Transverse colon (tissue), 4 donors: ENCODE data around the gene CACNA1C. TPM values are rescaled to one million over a fixed set of nuclear protein-coding genes. Genes with fewer than 3 reads are reported as not detected.

ENCODE experiments used
- DNase-seq: peaks from one replicate; pipeline ENCODE4 v3.0.0-alpha.2; 2019
- H3K27ac ChIP-seq, 4 donors: fragments of 200-600 bp; sonication (generic); 2 replicates each; pipeline ENCODE4 v1.5.1; 2016 to 2018; ENCODE audit warnings: inconsistent platforms in 4 of 4
- H3K27me3 ChIP-seq: fragments of 200-600 bp; sonication (generic); 2 replicates; pipeline ENCODE4 v1.5.1; 2017; ENCODE audit warnings: inconsistent platforms
- H3K36me3 ChIP-seq, 4 donors: fragments of 200-600 bp; sonication (generic); 2 replicates each; pipeline ENCODE4 v1.5.1; 2017 to 2019; ENCODE audit warnings: inconsistent platforms in 4 of 4
- H3K4me1 ChIP-seq, 4 donors: fragments of 200-600 bp; sonication (generic); 2 replicates each; pipeline ENCODE4 v1.5.1; 2017 to 2020; ENCODE audit warnings: inconsistent platforms in 4 of 4
- H3K4me3 ChIP-seq, 4 donors: fragments of 200-600 bp; sonication (generic); 1 replicate in 1 of 4; 2 replicates in 3 of 4; pipeline versions ENCODE4 v1.5.1 to v1.6.1; 2017 to 2019; ENCODE audit warnings: inconsistent platforms in 4 of 4
- H3K9me3 ChIP-seq, 2 donors: fragments of 200-600 bp; sonication (generic); 2 replicates each; pipeline ENCODE4 v1.5.1; 2017 to 2019; ENCODE audit warnings: inconsistent platforms in 2 of 2
- CTCF ChIP-seq, 5 experiments: fragments of 200-600 bp in 3 of 5; fragments of 450-650 bp in 2 of 5; sonication (generic) in 3 of 5; IDR thresholded peaks; 1 replicate in 2 of 5; 2 replicates in 3 of 5; pipeline ENCODE4 v1.5.1; 2016 to 2017; ENCODE audit warnings: antibody characterized with exemption in 5 of 5, inconsistent platforms in 3 of 5, mild to moderate bottlenecking in 2 of 5, moderate library complexity in 1 of 5
- EP300 ChIP-seq: sonication (generic); formaldehyde crosslinking; IDR thresholded peaks from one replicate; pipeline ENCODE4 v1.6.1; 2017; ENCODE audit warnings: antibody characterized with exemption, low read depth
- POLR2A ChIP-seq: fragments of 450-650 bp; IDR thresholded peaks from one replicate; pipeline ENCODE4 v1.6.1; 2016; ENCODE audit warnings: antibody characterized with exemption, mild to moderate bottlenecking, moderate library complexity
- POLR2AphosphoS5 ChIP-seq, 3 donors: sonication (generic); formaldehyde crosslinking; IDR thresholded peaks; one replicate each; pipeline ENCODE4 v1.6.1; 2016; ENCODE audit warnings: antibody characterized with exemption in 3 of 3
- WGBS, 2 donors: methylation state at CpG; one replicate each; pipeline ENCODE4 v1.1.5; 2018; ENCODE audit warnings: low coverage in 1 of 2; 5-methylcytosine and 5-hydroxymethylcytosine counted together
- in situ Hi-C, 4 donors: fragments of 200-750 bp; cut with MboI; loops; one replicate each; pipeline versions ENCODE4 v1.15.0 to v1.15.1; 2017; ENCODE audit warnings: low sequenced_read_pairs in 3 of 4, low pct_ligation_motif_present in 1 of 4, low pct_unique_long_range_greater_than_20kb in 1 of 4
- intact Hi-C: fragments of 100-400 bp; cut with DNase I; formaldehyde crosslinking; loops from one replicate; pipeline ENCODE4 v1.15.1; 2023; ENCODE audit warnings: low total_unique reads
- total RNA-seq, 4 donors: library from RNA; depleted of rRNA; stranded (reverse); fragments of >200 nt; gene quantifications; one replicate each; pipeline ENCODE4 v1.1.0, GENCODE V29; 2016

The CACNA1C gene
- total RNA-seq, 4 donors from 2014 or later: 18.8 to 35.2 (median 24.8) TPM

- intact Hi-C loops: no loop called here
- no peaks in the 10 kb centered on the region for H3K27me3 ChIP-seq
- in situ Hi-C loops: no loop called here
- TF ChIP-seq CTCF (IDR thresholded peaks at IDR 0.05) (no peak), POLR2A (no peak), EP300 (no peak), POLR2AphosphoS5 (IDR thresholded peaks at IDR 0.05) (no peak)
- H3K36me3 ChIP-seq: no peaks in the 10 kb centered on the region
- WGBS, 2 donors: 64% methylated on average over 6 of the region's 6 CpGs; no CpG with 5 or more reads in 1 of the 2 donors
- H3K27ac ChIP-seq: peak overlapping the region in 1 of 4 donors; percentile 14
- peak; percentile 7 for DNase-seq
- H3K4me3 ChIP-seq: no peak overlapping the region
- H3K4me1 ChIP-seq: peaks cover 0 to 7% (median 3%) of the 10 kb centered on the region in 4 donors
- H3K9me3 ChIP-seq: no peaks in the 10 kb centered on the region
Measured at GRCh38 chr12:2641207-2641606, 588.4 kb downstream of the CACNA1C start.

DNA sequence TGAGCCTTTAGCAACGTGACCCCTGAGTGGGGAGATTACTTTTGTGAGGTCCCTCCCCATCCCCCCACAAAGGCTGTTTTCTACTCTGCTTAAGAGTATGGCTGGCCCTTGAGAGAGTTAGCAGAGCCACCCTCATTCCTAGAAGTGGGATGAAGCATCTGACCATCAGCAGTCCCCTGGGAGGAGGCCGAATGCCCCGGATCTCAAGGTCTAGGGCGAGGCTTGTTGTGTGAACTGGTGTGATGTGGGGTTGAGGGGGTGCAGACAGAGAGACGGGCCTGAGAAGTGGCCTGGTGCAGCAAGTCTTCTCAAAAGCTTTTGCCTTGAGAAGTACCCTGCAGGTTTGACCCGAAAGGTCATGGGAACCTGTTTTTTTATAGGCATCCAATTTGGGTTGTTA is 589.0 kb downstream of the CACNA1C start:
- intact Hi-C loops: no loop called here
- Histone ChIP-seq H3K27ac (no peak overlapping the region), H3K36me3 (no peaks in the 10 kb centered on the region), H3K4me3 (no peak overlapping the region), H3K4me1 (peaks cover 0 to 7% (median 3%) of the 10 kb centered on the region in 4 donors), H3K9me3 (no peaks in the 10 kb centered on the region), H3K27me3 (no peaks in the 10 kb centered on the region)
- WGBS, 2 donors: 53 to 71% methylated on average over 3 to 6 of the region's 6 CpGs
- DNase-seq: peak; percentile 1
- in situ Hi-C loops: no loop called here
- no peak for TF ChIP-seq CTCF (IDR thresholded peaks at IDR 0.05)
- TF ChIP-seq POLR2AphosphoS5 (IDR thresholded peaks at IDR 0.05): no peak
- TF ChIP-seq POLR2A: no peak
- no peak for TF ChIP-seq EP300

DNA sequence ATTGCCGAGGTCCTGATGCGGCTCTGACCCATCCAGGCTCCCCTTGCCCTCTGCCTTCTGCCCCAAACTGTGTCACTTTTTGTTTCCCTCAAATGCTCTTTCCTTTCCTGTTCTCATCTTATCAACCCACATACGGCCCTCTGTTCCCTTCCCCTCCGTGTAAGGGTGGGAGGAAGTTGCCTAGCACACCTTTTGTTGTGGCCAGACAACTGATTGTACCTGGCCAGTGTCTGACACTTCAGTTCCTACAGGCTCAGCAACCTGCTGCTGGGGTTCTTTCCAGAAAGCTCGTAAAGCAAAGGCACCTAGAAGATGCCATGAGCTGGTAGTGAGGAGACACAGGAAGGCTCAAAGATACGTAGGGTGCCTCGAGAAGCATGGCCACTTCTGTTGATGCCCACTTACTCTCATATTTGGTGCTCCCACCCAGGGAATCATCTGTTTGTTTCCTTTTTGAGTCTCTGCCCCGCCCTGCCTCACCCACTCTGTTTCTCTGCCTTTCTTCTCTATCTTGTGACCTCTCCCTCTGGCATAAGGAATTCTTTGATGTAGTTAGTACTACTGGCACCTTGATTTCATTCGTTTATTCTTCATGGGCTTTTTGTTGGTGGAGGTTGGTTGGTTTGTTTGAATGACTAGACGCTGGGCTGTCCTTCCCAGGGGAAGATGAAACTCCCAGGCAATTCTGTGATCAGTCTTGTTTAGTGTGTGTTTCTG is 589.5 kb downstream of the CACNA1C start:
- DNase-seq: peak; percentile 7
- 33 to 59% methylated on average over 4 to 10 of the region's 10 CpGs for WGBS, 2 donors
- H3K4me3 ChIP-seq: no peak overlapping the region
- no peaks in the 10 kb centered on the region for H3K27me3 ChIP-seq
- intact Hi-C loops: no loop called here
- in situ Hi-C loops: no loop called here
- H3K27ac ChIP-seq: no peak overlapping the region
- H3K9me3 ChIP-seq: no peaks in the 10 kb centered on the region
- H3K4me1 ChIP-seq: peaks cover 0 to 7% (median 3%) of the 10 kb centered on the region in 4 donors
- no peaks in the 10 kb centered on the region for H3K36me3 ChIP-seq
- TF ChIP-seq POLR2AphosphoS5 (IDR thresholded peaks at IDR 0.05): no peak
- TF ChIP-seq CTCF (IDR thresholded peaks at IDR 0.05): no peak
- TF ChIP-seq EP300: no peak
- no peak for TF ChIP-seq POLR2A

DNA sequence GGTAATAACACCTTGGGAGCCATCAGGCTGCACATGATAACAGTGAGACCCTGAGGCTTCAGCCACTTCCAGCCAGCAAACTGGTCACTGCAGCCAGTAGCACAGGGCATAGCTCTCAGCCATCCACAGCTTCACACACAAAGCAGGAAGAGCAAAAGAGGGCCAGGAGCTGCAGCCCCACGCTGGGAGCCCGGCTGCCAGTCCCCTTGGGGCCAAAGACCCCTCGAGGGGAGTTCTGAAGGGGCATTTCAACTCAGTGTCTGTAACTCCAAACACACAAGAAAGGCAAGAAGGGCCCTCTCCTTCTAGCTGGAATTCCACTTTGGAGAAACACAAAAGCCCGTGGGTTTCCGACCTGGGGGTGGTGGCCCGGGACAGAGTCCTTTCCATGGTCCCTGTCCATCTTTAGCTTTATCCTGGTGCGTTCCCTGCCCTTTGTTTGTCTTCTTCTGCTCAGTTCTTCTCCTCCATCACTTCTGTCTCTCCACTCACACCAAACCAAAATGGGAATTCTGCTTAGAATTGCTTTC is 590.2 kb downstream of the CACNA1C start:
- in situ Hi-C loops (no loop called here), intact Hi-C loops (no loop called here)

More for the DNA sequence above, 590.2 kb downstream of the CACNA1C start:
- H3K27ac ChIP-seq: no peak overlapping the region
- no peaks in the 10 kb centered on the region for H3K36me3 ChIP-seq
- TF ChIP-seq POLR2A: no peak
- TF ChIP-seq CTCF (IDR thresholded peaks at IDR 0.05): no peak
- no peak for TF ChIP-seq EP300
- no peak for TF ChIP-seq POLR2AphosphoS5 (IDR thresholded peaks at IDR 0.05)
- peak; percentile 2 for DNase-seq
- no peaks in the 10 kb centered on the region for H3K27me3 ChIP-seq
- 86% methylated on average over 7 of the region's 7 CpGs; no CpG with 5 or more reads in 1 of the 2 donors for WGBS, 2 donors
- H3K4me1 ChIP-seq: peaks cover 0 to 7% (median 3%) of the 10 kb centered on the region in 4 donors
- no peak overlapping the region for H3K4me3 ChIP-seq
- H3K9me3 ChIP-seq: no peaks in the 10 kb centered on the region
